ENCODE data around the gene CUBN.

- TF ChIP-seq CTCF (IDR thresholded peaks at IDR 0.05) (no peak), JUN (IDR thresholded peaks at IDR 0.05) (no peak), SMC3 (IDR thresholded peaks at IDR 0.05) (no peak), HDAC2 (IDR thresholded peaks at IDR 0.05) (no peak), EP300 (IDR thresholded peaks at IDR 0.05) (no peak), NPAS2 (CRISPR knock-in tag; IDR thresholded peaks at IDR 0.05; ENCODE audit: borderline replicate concordance) (no peak), PHF8 (IDR thresholded peaks at IDR 0.05; ENCODE audit: borderline replicate concordance, low read depth) (no peak), FOXS1 (CRISPR knock-in tag; IDR thresholded peaks at IDR 0.05) (no peak), CBX2 (IDR thresholded peaks at IDR 0.05; ENCODE audit: borderline replicate concordance, low read depth) (no peak), POLR2A (IDR thresholded peaks at IDR 0.05; ENCODE audit: low read length) (no peak), MAX (IDR thresholded peaks at IDR 0.05) (no peak)
Measured at GRCh38 chr10:16944986-16945385, 184.6 kb downstream of the CUBN start.
